HepG2 (cell line): ENCODE measurements around the gene JMJD6. TPM values are rescaled to one million over a fixed set of nuclear protein-coding genes. Genes with fewer than 3 reads are reported as not detected.

Experiments used
- ATRX ChIP-seq: sonication (generic); formaldehyde crosslinking; IDR thresholded peaks from 2 replicates; pipeline ENCODE4 v1.4.0; 2020; ENCODE audit warnings: missing genetic modification reagents, borderline replicate concordance
- BATF2 ChIP-seq: sonication (generic); formaldehyde crosslinking; IDR thresholded peaks from 2 replicates; pipeline ENCODE4 v1.8.0; 2022; ENCODE audit warnings: mild to moderate bottlenecking, missing genetic modification reagents, moderate library complexity
- CENPBD1 ChIP-seq: sonication (generic); formaldehyde crosslinking; IDR thresholded peaks from 2 replicates; pipeline ENCODE4 v1.8.0; 2022; ENCODE audit warnings: missing genetic modification reagents, low read depth, mild to moderate bottlenecking, borderline replicate concordance
- JUNB ChIP-seq: sonication (generic); formaldehyde crosslinking; IDR thresholded peaks from 2 replicates; pipeline ENCODE4 v1.8.0; 2022; ENCODE audit warnings: missing genetic modification reagents, mild to moderate bottlenecking, borderline replicate concordance
- KDM3A ChIP-seq: IDR thresholded peaks from 2 replicates; pipeline ENCODE4 v1.6.1; 2018; ENCODE audit warnings: low read depth, missing compliant biosample characterization
- LCORL ChIP-seq, 2 experiments: fragments of 450-650 bp in 1 of 2; sonication (generic) in 1 of 2; formaldehyde crosslinking in 1 of 2; IDR thresholded peaks; 2 replicates each; pipeline versions ENCODE4 v1.5.0 to v1.6.1; 2017 to 2020; ENCODE audit warnings: antibody characterized with exemption in 1 of 2, missing genetic modification reagents in 1 of 2
- MLLT10 ChIP-seq: sonication (generic); formaldehyde crosslinking; IDR thresholded peaks from 2 replicates; pipeline ENCODE4 v1.4.0; 2020; ENCODE audit warnings: missing genetic modification reagents
- NBN ChIP-seq: fragments of 450-650 bp; conservative IDR thresholded peaks from 2 replicates; pipeline ENCODE4 v1.6.1; 2017
- NCOA2 ChIP-seq: sonication (generic); formaldehyde crosslinking; IDR thresholded peaks from 2 replicates; pipeline ENCODE4 v1.8.0; 2022; ENCODE audit warnings: inconsistent platforms
- NFIC ChIP-seq: IDR thresholded peaks from 2 replicates; pipeline ENCODE4 v1.6.1; 2012; ENCODE audit warnings: mild to moderate bottlenecking, low read length, inconsistent platforms
- NFKB2 ChIP-seq: sonication (generic); formaldehyde crosslinking; IDR thresholded peaks from 2 replicates; pipeline ENCODE4 v1.4.0; 2020; ENCODE audit warnings: missing genetic modification reagents, borderline replicate concordance
- NONO ChIP-seq, 2 experiments: fragments of 450-650 bp in 1 of 2; sonication (generic) in 1 of 2; formaldehyde crosslinking in 1 of 2; IDR thresholded peaks in 1 of 2; conservative IDR thresholded peaks in 1 of 2; 2 replicates each; pipeline versions ENCODE4 v1.6.1 to v1.8.0; 2017 to 2022; ENCODE audit warnings: mild to moderate bottlenecking in 1 of 2, missing genetic modification reagents in 1 of 2, moderate library complexity in 1 of 2
- PHB2 ChIP-seq: fragments of 450-650 bp; IDR thresholded peaks from 2 replicates; pipeline ENCODE4 v1.6.1; 2018; ENCODE audit not compliant: partially characterized antibody
- RBFOX2 ChIP-seq: fragments of 200-400 bp; formaldehyde crosslinking; IDR thresholded peaks from 2 replicates; pipeline ENCODE4 v1.6.1; 2017; ENCODE audit warnings: low read depth, mild to moderate bottlenecking, low read length
- SKI ChIP-seq: fragments of 450-650 bp; IDR thresholded peaks from one replicate; pipeline ENCODE4 v1.6.1; 2018; ENCODE audit warnings: mild to moderate bottlenecking; ENCODE audit not compliant: partially characterized antibody
- SRY ChIP-seq: sonication (generic); formaldehyde crosslinking; IDR thresholded peaks from 2 replicates; pipeline ENCODE4 v1.8.0; 2022; ENCODE audit warnings: mild to moderate bottlenecking, missing genetic modification reagents
- STAG1 ChIP-seq: sonication (generic); formaldehyde crosslinking; IDR thresholded peaks from 2 replicates; pipeline ENCODE4 v1.4.0; 2020; ENCODE audit warnings: missing genetic modification reagents
- TFAP4 ChIP-seq: sonication (generic); IDR thresholded peaks from 2 replicates; pipeline ENCODE4 v1.6.1; 2016; ENCODE audit warnings: low read depth, borderline replicate concordance
- XRCC5 ChIP-seq: fragments of 200-400 bp; formaldehyde crosslinking; optimal IDR thresholded peaks from 2 replicates; pipeline ENCODE3; 2017; ENCODE audit warnings: mild to moderate bottlenecking, low read length
- ZFP82 ChIP-seq: sonication (generic); formaldehyde crosslinking; IDR thresholded peaks from 2 replicates; pipeline ENCODE4 v1.5.1; 2020; ENCODE audit warnings: mild to moderate bottlenecking, missing genetic modification reagents, borderline replicate concordance
- ZNF160 ChIP-seq: sonication (generic); formaldehyde crosslinking; IDR thresholded peaks from 2 replicates; pipeline ENCODE4 v1.8.0; 2022; ENCODE audit warnings: mild to moderate bottlenecking, inconsistent platforms, missing genetic modification reagents
- ZNF263 ChIP-seq: sonication (generic); formaldehyde crosslinking; IDR thresholded peaks from 2 replicates; pipeline ENCODE4 v1.4.0; 2020; ENCODE audit warnings: missing genetic modification reagents
- ZNF33B ChIP-seq: sonication (generic); formaldehyde crosslinking; IDR thresholded peaks from 2 replicates; pipeline ENCODE4 v1.5.1; 2020; ENCODE audit warnings: mild to moderate bottlenecking, missing genetic modification reagents
- polyA plus RNA-seq, 8 experiments: library from polyadenylated mRNA; depleted of rRNA in 3 of 8; stranded (reverse) in 7 of 8; unstranded in 1 of 8; fragments of >200 nt; fragmentation: Illumina TruSeq in 4 of 8; extraction: Trizol in 4 of 8; gene quantifications; 2 replicates each; pipeline versions ENCODE4 v1.2.1 to v1.2.3, GENCODE V29; 2011 to 2016; ENCODE audit warnings: low read depth in 4 of 8, missing spikeins in 1 of 8, mixed read lengths in 1 of 8; ENCODE audit not compliant: insufficient read depth in 1 of 8
- total RNA-seq, 5 experiments: library from RNA; depleted of rRNA; stranded (reverse); fragments of >200 nt; fragmentation: Illumina TruSeq; extraction: Trizol; gene quantifications; 2 replicates each; pipeline ENCODE4 v1.2.3, GENCODE V29; 2016; ENCODE audit warnings: low read depth in 1 of 5
- TF ChIP-seq, protein P1 (sequence below): sonication (generic); formaldehyde crosslinking; IDR thresholded peaks from 2 replicates; pipeline ENCODE4 v1.5.0; 2020; ENCODE audit warnings: mild to moderate bottlenecking, missing genetic modification reagents
- TF ChIP-seq, protein P2 (sequence below): IDR thresholded peaks from 2 replicates; pipeline ENCODE4 v1.6.1; 2016; ENCODE audit warnings: low read depth

JMJD6 gene
- total and polyA plus RNA-seq, 2 of the 13 experiments (the other 11 are each of a cell fraction or from before 2014, with no cell fraction given) = 33.6 to 41.0 TPM

- TF ChIP-seq NONO (IDR thresholded peaks at IDR 0.05) (no peak), NONO (CRISPR knock-in tag; conservative IDR thresholded peaks at IDR 0.05) (no peak), XRCC5 (peak; percentile 85), SKI (no peak), PHB2 (no peak), CENPBD1 (CRISPR knock-in tag) (no peak), NCOA2 (CRISPR knock-in tag) (peak; percentile 23; the same call in 1 of the 2 replicates), TFAP4 (peak; percentile 52; the same call in 1 of the 2 replicates), ZNF263 (CRISPR knock-in tag) (no peak), ATRX (no peak), NFIC (no peak), ZNF33B (CRISPR knock-in tag) (no peak), NFKB2 (CRISPR knock-in tag) (no peak), NBN (no peak), ZNF160 (CRISPR knock-in tag) (no peak), JUNB (CRISPR knock-in tag) (no peak), STAG1 (CRISPR knock-in tag) (peak; percentile 38), SRY (CRISPR knock-in tag) (no peak), KDM3A (peak; percentile 34; the same call in 1 of the 2 replicates), RBFOX2 (no peak), BATF2 (CRISPR knock-in tag) (no peak), ZFP82 (no peak), MLLT10 (no peak), LCORL (IDR thresholded peaks at IDR 0.05) (no peak), LCORL (CRISPR knock-in tag; IDR thresholded peaks at IDR 0.05) (peak; percentile 63; the same call in 1 of the 2 replicates)
- TF ChIP-seq, protein P1, sequence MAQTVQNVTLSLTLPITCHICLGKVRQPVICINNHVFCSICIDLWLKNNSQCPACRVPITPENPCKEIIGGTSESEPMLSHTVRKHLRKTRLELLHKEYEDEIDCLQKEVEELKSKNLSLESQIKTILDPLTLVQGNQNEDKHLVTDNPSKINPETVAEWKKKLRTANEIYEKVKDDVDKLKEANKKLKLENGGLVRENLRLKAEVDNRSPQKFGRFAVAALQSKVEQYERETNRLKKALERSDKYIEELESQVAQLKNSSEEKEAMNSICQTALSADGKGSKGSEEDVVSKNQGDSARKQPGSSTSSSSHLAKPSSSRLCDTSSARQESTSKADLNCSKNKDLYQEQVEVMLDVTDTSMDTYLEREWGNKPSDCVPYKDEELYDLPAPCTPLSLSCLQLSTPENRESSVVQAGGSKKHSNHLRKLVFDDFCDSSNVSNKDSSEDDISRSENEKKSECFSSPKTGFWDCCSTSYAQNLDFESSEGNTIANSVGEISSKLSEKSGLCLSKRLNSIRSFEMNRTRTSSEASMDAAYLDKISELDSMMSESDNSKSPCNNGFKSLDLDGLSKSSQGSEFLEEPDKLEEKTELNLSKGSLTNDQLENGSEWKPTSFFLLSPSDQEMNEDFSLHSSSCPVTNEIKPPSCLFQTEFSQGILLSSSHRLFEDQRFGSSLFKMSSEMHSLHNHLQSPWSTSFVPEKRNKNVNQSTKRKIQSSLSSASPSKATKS = no peak
- TF ChIP-seq, protein P2, sequence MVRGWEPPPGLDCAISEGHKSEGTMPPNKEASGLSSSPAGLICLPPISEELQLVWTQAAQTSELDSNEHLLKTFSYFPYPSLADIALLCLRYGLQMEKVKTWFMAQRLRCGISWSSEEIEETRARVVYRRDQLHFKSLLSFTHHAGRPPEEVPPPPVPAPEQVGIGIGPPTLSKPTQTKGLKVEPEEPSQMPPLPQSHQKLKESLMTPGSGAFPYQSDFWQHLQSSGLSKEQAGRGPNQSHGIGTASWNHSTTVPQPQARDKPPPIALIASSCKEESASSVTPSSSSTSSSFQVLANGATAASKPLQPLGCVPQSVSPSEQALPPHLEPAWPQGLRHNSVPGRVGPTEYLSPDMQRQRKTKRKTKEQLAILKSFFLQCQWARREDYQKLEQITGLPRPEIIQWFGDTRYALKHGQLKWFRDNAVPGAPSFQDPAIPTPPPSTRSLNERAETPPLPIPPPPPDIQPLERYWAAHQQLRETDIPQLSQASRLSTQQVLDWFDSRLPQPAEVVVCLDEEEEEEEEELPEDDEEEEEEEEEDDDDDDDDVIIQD (CRISPR knock-in tag) = no peak
These were observed 18.2 kb downstream of the JMJD6 start (continued) for GRCh38 chr17:76707985-76708807.
